ENCODE data around the gene MYBPC2.

GRCh38 chr19:50451223-50451534, 18.5 kb downstream of the MYBPC2 start:
- TF ChIP-seq CTCF (IDR thresholded peaks at IDR 0.05) (no peak), POLR2A (IDR thresholded peaks at IDR 0.05) (no peak)
